Suprapubic skin (tissue), 4 donors: ENCODE results near the gene RALGAPA2. TPM values are rescaled to one million over a fixed set of nuclear protein-coding genes. Genes with fewer than 3 reads are reported as not detected.

Source experiments
- DNase-seq, 2 donors: peaks; one replicate each; pipeline ENCODE4 v3.0.0-alpha.2; 2019; ENCODE audit warnings: low spot score in 2 of 2
- H3K27ac ChIP-seq: fragments of 200-600 bp; sonication (generic); one replicate; pipeline ENCODE4 v1.5.1; 2019
- H3K27me3 ChIP-seq: fragments of 200-600 bp; sonication (generic); one replicate; pipeline ENCODE4 v1.5.1; 2019
- H3K36me3 ChIP-seq: fragments of 200-600 bp; sonication (generic); one replicate; pipeline ENCODE4 v1.5.1; 2019
- H3K4me1 ChIP-seq: fragments of 200-600 bp; sonication (generic); one replicate; pipeline ENCODE4 v1.5.1; 2019
- H3K4me3 ChIP-seq: fragments of 200-600 bp; sonication (generic); one replicate; pipeline ENCODE4 v1.5.1; 2019; ENCODE audit warnings: mild to moderate bottlenecking
- H3K9me3 ChIP-seq: fragments of 200-600 bp; sonication (generic); one replicate; pipeline ENCODE4 v1.5.1; 2019
- CTCF ChIP-seq, 2 donors: fragments of 200-600 bp in 1 of 2; fragments of 450-650 bp in 1 of 2; sonication (generic) in 1 of 2; IDR thresholded peaks; one replicate each; pipeline ENCODE4 v1.5.1; 2016 to 2019; ENCODE audit warnings: antibody characterized with exemption in 2 of 2, mild to moderate bottlenecking in 1 of 2, moderate library complexity in 1 of 2
- EP300 ChIP-seq: sonication (generic); formaldehyde crosslinking; IDR thresholded peaks from one replicate; pipeline ENCODE4 v1.6.1; 2017; ENCODE audit warnings: antibody characterized with exemption
- POLR2A ChIP-seq, 2 donors: fragments of 450-650 bp; IDR thresholded peaks; one replicate each; pipeline ENCODE4 v1.6.1; 2017; ENCODE audit warnings: antibody characterized with exemption in 2 of 2, mild to moderate bottlenecking in 2 of 2, moderate library complexity in 2 of 2
- POLR2AphosphoS5 ChIP-seq, 3 donors: sonication (generic); formaldehyde crosslinking; IDR thresholded peaks; one replicate each; pipeline ENCODE4 v1.6.1; 2017; ENCODE audit warnings: antibody characterized with exemption in 3 of 3
- WGBS: methylation state at CpG from one replicate; pipeline ENCODE4 v1.1.5; 2018; 5-methylcytosine and 5-hydroxymethylcytosine counted together
- total RNA-seq, 4 donors: library from RNA; depleted of rRNA; stranded (reverse); fragments of >200 nt; gene quantifications; one replicate each; pipeline ENCODE4 v1.1.0, GENCODE V29; 2016

The RALGAPA2 gene
- total RNA-seq, 4 donors from 2014 or later, result 51.9 to 97.8 (median 72.0) TPM

- Histone ChIP-seq H3K9me3 (no peaks in the 10 kb centered on the region), H3K36me3 (peaks cover 20% of the 10 kb centered on the region), H3K4me3 (no peak overlapping the region), H3K4me1 (no peaks in the 10 kb centered on the region), H3K27me3 (no peaks in the 10 kb centered on the region), H3K27ac (no peak overlapping the region)
- no peak for TF ChIP-seq POLR2AphosphoS5 (IDR thresholded peaks at IDR 0.05)
- no peak for TF ChIP-seq POLR2A (IDR thresholded peaks at IDR 0.05)
- TF ChIP-seq EP300, result no peak
- no peak for TF ChIP-seq CTCF (IDR thresholded peaks at IDR 0.05)
- DNase-seq, result no peak
- WGBS, result 87% methylated on average over 5 of the region's 5 CpGs
Measured at GRCh38 chr20:20487811-20488210, 224.6 kb downstream of the RALGAPA2 start.

- H3K4me3 ChIP-seq, result no peak overlapping the region
- H3K27me3 ChIP-seq, result no peaks in the 10 kb centered on the region
- no peaks in the 10 kb centered on the region for H3K9me3 ChIP-seq
- H3K36me3 ChIP-seq, result no peaks in the 10 kb centered on the region
- TF ChIP-seq POLR2A (IDR thresholded peaks at IDR 0.05) (no peak), EP300 (no peak), POLR2AphosphoS5 (IDR thresholded peaks at IDR 0.05) (no peak), CTCF (IDR thresholded peaks at IDR 0.05) (no peak)
- H3K27ac ChIP-seq, result no peak overlapping the region
- DNase-seq, result no peak
- no peaks in the 10 kb centered on the region for H3K4me1 ChIP-seq
- 85% methylated on average over 2 of the region's 2 CpGs for WGBS
Measured at GRCh38 chr20:20483328-20483727, 229.1 kb downstream of the RALGAPA2 start.

- Histone ChIP-seq H3K4me3 (no peak overlapping the region), H3K27ac (no peak overlapping the region)
- WGBS, result 82% methylated on average over 4 of the region's 4 CpGs
Measured at GRCh38 chr20:20482453-20482852, 230.0 kb downstream of the RALGAPA2 start.

GRCh38 chr20:20480689-20481088 is 231.8 kb downstream of the RALGAPA2 start:
- 100% methylated on average over 2 of the region's 2 CpGs for WGBS
- H3K4me3 ChIP-seq, result no peak overlapping the region
- no peaks in the 10 kb centered on the region for H3K27me3 ChIP-seq
- no peak for DNase-seq
- no peaks in the 10 kb centered on the region for H3K4me1 ChIP-seq
- H3K27ac ChIP-seq, result no peak overlapping the region
- TF ChIP-seq CTCF (IDR thresholded peaks at IDR 0.05) (no peak), EP300 (no peak), POLR2A (IDR thresholded peaks at IDR 0.05) (no peak), POLR2AphosphoS5 (IDR thresholded peaks at IDR 0.05) (no peak)
- no peaks in the 10 kb centered on the region for H3K36me3 ChIP-seq
- no peaks in the 10 kb centered on the region for H3K9me3 ChIP-seq

More at GRCh38 chr20:20482453-20482852, 230.0 kb downstream of the RALGAPA2 start:
- Histone ChIP-seq H3K9me3 (no peaks in the 10 kb centered on the region), H3K4me1 (no peaks in the 10 kb centered on the region), H3K27me3 (no peaks in the 10 kb centered on the region), H3K36me3 (no peaks in the 10 kb centered on the region)
- DNase-seq, result no peak
- TF ChIP-seq EP300, result no peak
- no peak for TF ChIP-seq POLR2AphosphoS5 (IDR thresholded peaks at IDR 0.05)
- no peak for TF ChIP-seq CTCF (IDR thresholded peaks at IDR 0.05)
- TF ChIP-seq POLR2A (IDR thresholded peaks at IDR 0.05), result no peak

- Histone ChIP-seq H3K27me3 (no peaks in the 10 kb centered on the region), H3K9me3 (no peaks in the 10 kb centered on the region), H3K36me3 (no peaks in the 10 kb centered on the region), H3K4me1 (no peaks in the 10 kb centered on the region), H3K27ac (no peak overlapping the region), H3K4me3 (no peak overlapping the region)
- no peak for DNase-seq
- TF ChIP-seq POLR2AphosphoS5 (IDR thresholded peaks at IDR 0.05) (no peak), CTCF (IDR thresholded peaks at IDR 0.05) (no peak), EP300 (no peak)
- 84% methylated on average over 1 of the region's 1 CpG for WGBS
Measured at GRCh38 chr20:20480126-20480525, 232.3 kb downstream of the RALGAPA2 start.
